GM18511 (cell line): ENCODE measurements around the gene XPR1.
"Not testable (repeated sequence)": the region's sequence is repeated elsewhere in the genome, so short reads cannot be mapped to it uniquely, and the experiment has no call there.

Source experiments
- ATAC-seq: cut with Tn5 transposase; IDR thresholded peaks from one replicate; pipeline ENCODE4 v1.9.1; 2021; ENCODE audit warnings: mild to moderate bottlenecking, moderate library complexity; ENCODE audit not compliant: unreplicated experiment

Gene XPR1

GRCh38 chr1:180711260-180711659 is 79.4 kb downstream of the XPR1 start:
- ATAC-seq: not testable (repeated sequence)

GRCh38 chr1:180720753-180721152 is 88.9 kb downstream of the XPR1 start:
- no peak for ATAC-seq

DNA sequence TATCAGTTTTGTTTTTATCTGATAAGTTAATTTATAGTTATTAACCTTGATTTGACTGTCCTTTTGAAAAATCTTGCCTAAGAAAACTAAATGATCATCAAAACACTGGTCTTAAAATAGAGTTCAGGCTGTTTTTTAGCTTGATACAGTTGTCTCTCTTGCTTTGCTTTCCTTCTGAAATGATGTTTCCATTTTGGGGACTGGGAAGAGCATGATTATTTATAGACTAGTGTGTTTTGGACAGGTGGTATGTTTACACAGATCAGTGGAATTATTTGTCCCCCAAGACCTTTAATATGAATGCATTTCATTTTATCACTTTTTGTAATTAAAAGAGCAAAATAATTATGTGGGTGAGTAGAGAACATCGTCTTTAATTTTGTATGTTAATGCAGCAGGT is 90.8 kb downstream of the XPR1 start:
- ATAC-seq: no peak

- no peak for ATAC-seq
Observed at GRCh38 chr1:180724055-180724454, 92.2 kb downstream of the XPR1 start.

- not testable (repeated sequence) for ATAC-seq
Observed at GRCh38 chr1:180726024-180726423, 94.2 kb downstream of the XPR1 start.

- not testable (repeated sequence) for ATAC-seq
Observed at GRCh38 chr1:180727751-180728150, 95.9 kb downstream of the XPR1 start.

DNA sequence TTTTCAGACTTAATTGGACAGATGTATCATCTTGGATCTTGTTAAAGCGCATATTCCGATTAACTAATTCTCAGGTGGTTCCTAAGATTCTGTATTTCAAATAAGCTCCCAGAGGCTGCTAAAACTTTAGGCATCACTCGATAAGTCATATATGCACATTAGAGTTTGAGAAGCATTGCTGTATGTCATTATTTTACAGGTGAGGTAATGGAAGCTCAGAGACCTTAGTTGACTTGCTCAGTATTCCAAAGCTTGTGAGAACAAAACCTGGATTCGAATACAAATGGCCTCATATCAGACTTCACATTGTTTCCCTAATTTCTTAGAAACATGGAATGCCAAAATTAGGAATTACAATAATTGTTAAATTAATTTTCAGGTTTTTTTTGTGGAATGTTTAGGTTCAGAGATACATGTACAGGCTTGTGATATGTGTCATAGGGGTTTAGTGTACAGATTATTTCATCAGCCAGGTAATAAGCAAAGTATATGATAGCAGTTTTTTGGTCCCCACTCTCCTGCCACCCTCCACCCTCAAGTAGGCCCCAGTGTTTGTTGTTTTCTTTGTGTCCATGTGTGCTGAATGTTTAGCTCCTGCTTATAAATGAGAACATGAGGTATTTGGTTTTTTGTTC is 96.8 kb downstream of the XPR1 start:
- no peak for ATAC-seq

GRCh38 chr1:180731131-180731530 is 99.3 kb downstream of the XPR1 start:
- no peak for ATAC-seq

DNA sequence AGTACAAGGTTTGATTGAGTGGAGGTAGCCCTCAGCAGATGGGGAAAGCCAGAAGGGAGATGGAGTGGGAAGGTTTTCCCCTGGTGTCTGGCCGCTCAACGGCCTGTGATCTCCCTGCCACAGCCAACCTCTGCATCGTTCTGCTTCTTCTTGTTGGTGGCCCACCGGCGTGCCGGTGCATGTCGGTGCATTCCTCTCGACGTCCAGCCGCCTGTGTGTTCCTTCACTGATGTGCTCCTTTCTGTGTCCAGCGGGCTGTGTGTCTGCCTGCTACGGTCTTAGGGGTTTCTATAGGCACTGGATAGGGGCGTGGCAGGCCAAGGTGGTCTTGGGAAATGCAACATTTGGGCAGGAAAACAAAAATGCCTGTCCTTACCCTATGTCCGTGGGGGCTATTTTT is 101.0 kb downstream of the XPR1 start:
- no peak for ATAC-seq

DNA sequence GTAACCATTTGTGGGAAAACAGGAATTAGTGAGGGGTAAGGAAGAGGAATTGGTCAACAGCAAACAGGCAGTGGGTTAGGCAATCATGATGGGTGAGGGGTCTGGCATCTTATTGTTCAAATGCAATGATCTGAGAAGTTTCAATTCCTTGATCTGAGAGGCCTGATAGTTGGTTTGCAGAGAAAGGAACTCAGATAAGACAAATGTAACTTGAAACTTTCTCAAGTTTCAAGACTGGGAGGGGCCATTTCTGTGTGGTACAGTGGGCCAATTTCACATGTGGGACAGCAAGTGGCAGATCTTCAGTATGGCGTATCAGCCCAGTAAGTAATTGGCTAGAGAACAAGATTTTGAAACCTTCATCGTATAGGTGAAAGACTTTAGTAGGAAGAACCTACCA is 102.5 kb downstream of the XPR1 start:
- ATAC-seq: no peak

- ATAC-seq: no peak
Observed at GRCh38 chr1:180742663-180743062, 110.8 kb downstream of the XPR1 start.

- ATAC-seq: no peak
Observed at GRCh38 chr1:180743868-180744267, 112.0 kb downstream of the XPR1 start.

GRCh38 chr1:180745098-180745497 is 113.3 kb downstream of the XPR1 start:
- ATAC-seq: no peak

DNA sequence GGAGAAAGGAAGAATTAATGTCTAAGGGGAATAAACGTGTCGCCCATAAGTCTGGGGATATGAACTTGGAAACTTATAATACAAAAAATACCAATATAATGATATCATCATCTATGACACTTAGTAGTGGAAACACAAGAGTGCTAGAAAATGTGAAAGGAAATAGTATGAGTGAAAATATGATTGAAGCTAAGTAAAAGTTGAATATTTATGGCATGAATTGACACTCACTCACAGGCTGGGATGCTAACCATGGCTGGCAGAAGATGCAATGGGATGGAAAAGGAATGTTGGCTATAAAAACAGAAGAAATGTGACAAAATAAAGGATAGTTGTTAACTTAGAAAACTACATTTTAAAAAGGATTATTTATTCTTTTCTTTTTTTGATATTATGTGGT is 120.1 kb downstream of the XPR1 start:
- ATAC-seq: no peak

- no peak for ATAC-seq
Observed at GRCh38 chr1:180754453-180754852, 122.6 kb downstream of the XPR1 start.

GRCh38 chr1:180757657-180758056 is 125.8 kb downstream of the XPR1 start:
- no peak for ATAC-seq

- no peak for ATAC-seq
Observed at GRCh38 chr1:180762796-180763195, 131.0 kb downstream of the XPR1 start.

DNA sequence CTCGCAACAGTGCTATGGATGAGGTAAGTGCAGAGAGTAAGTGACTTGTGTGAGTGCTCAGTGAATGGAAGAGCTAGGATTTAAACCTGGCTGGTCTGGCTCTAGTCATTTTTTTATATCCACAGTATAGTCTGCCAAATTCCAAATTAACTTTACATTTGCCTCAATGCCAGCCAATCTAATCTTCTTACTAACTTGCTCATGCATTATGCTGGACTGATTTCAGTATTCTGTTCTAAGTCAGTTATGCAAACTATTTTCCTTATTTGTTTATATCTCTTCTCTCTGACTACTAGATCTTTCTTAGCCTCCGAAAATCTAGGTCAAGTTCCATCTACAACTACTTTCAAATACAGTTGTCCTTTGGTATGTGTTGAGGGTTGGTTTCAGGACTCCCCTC is 133.3 kb downstream of the XPR1 start:
- ATAC-seq: no peak

- ATAC-seq: no peak
Observed at GRCh38 chr1:180769889-180770288, 138.1 kb downstream of the XPR1 start.

DNA sequence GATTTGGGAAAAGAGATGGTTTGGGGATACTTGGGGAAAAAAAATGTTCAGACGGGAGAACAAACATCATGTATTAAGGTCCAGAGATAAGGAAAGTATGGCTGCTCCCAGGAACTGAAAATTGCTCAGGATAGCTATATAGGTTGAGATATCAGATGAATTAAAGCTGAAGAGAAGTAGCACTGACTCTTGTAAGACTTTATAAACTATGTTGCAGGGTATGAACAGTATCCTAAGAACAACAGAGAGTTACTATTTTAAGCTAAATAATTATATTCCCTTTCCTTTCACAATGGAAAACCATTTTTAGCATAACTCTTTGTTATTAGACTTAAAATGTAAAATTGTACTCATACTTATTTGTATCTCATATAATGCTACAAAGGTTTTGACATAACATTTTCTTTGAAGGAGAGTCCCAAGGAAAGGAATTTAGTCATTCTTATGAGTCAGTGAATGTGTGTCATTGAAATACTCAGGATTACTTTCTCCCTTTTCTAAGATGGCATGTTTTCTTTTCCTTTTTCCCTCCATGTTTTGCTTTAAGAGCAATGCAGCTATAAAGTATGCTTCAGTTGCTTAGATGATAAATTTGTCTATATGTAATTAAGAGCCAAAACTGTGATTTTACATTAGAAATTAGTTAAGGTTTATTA is 141.5 kb downstream of the XPR1 start:
- no peak for ATAC-seq

DNA sequence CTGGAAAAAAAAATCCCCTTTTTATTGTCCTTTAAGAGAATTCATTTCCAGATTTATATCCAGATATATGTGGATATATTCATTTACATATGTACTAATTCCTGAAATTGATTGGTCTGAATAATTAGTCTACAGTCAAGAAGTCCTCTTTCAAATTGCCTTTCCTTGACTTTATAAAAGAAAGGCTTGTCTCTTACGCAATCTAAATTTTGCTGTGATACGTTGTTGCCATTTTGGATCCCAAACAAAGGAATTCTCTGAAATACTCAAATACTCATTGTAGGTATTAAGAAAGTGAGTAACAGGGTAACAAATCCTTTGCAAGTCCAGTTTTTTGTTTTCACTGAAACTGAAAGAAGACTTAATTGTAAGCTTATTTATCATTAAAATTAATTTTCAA is 144.0 kb downstream of the XPR1 start:
- ATAC-seq: no peak

GRCh38 chr1:180777072-180777689 is 145.4 kb downstream of the XPR1 start:
- ATAC-seq: no peak
